IMR-90 (cell line): Measurements from ENCODE around the gene SIAH2. TPM values are rescaled to one million over a fixed set of nuclear protein-coding genes. Genes with fewer than 3 reads are reported as not detected.

Experiments
- ATAC-seq: fragments of 200-7000 bp; cut with Tn5 transposase; 2 replicates; pipeline ENCODE4 v1.9.1; 2020; ENCODE audit warnings: low read depth, mild to moderate bottlenecking, moderate library complexity
- BruUV-seq: library from RNA; stranded (reverse); fragments of 400-500 nt; replicated peaks from 2 replicates; lab custom pipeline; 2021; lab: Mats Ljungman, UMichigan
- CTCF ChIA-PET: fragments of 300-600 bp; formaldehyde crosslinking; extraction: SDS; loops from one replicate; lab custom pipeline; 2021; ENCODE audit warnings: antibody characterized with exemption; lab: Yijun Ruan, JAX
- POLR2A ChIA-PET: fragments of 300-600 bp; sonication (Branson Sonifier 250); formaldehyde crosslinking; loops from one replicate; lab custom pipeline; 2022; ENCODE audit warnings: antibody characterized with exemption; ENCODE audit not compliant: unreplicated experiment; lab: Charles Lee
- DNase-seq: peaks from one replicate; pipeline ENCODE4 v3.0.0; 2013
- H2AFZ ChIP-seq: replicated peaks from 2 replicates; pipeline ENCODE3; 2013; ENCODE audit warnings: low read length, mild to moderate bottlenecking; ENCODE audit not compliant: poor library complexity
- H2AK5ac ChIP-seq: 2 replicates; pipeline ENCODE4 v1.6.1; 2013; ENCODE audit warnings: low read depth, low read length, inconsistent platforms
- H2AK9ac ChIP-seq: replicated peaks from 2 replicates; pipeline ENCODE3; 2013; ENCODE audit warnings: mild to moderate bottlenecking, low read depth, low read length, moderate library complexity; ENCODE audit not compliant: poor library complexity
- H2BK120ac ChIP-seq: 2 replicates; pipeline ENCODE4 v1.6.1; 2013; ENCODE audit warnings: low read depth, low read length, inconsistent platforms
- H2BK15ac ChIP-seq: 3 replicates; pipeline ENCODE4 v1.6.1; 2013; ENCODE audit warnings: low read depth, low read length, inconsistent platforms
- H2BK20ac ChIP-seq: 2 replicates; pipeline ENCODE4 v1.6.1; 2013; ENCODE audit warnings: low read depth, mild to moderate bottlenecking, inconsistent platforms, low read length, moderate library complexity
- H2BK5ac ChIP-seq: 2 replicates; pipeline ENCODE4 v1.6.1; 2013; ENCODE audit warnings: mild to moderate bottlenecking, low read depth, low read length, inconsistent platforms; ENCODE audit not compliant: poor library complexity, severe bottlenecking
- H3K14ac ChIP-seq: replicated peaks from 2 replicates; pipeline ENCODE4 v1.6.1; 2013; ENCODE audit warnings: low read depth, low read length, inconsistent platforms
- H3K18ac ChIP-seq: 2 replicates; pipeline ENCODE4 v1.6.1; 2013; ENCODE audit warnings: low read depth, low read length, control low read depth
- H3K23ac ChIP-seq: 2 replicates; pipeline ENCODE4 v1.6.1; 2013; ENCODE audit warnings: low read depth, low read length, inconsistent platforms
- H3K27ac ChIP-seq: 2 replicates; pipeline ENCODE4 v1.5.1; 2013; ENCODE audit warnings: mild to moderate bottlenecking, control low read depth, low read length; ENCODE audit not compliant: insufficient read depth
- H3K27me3 ChIP-seq: 2 replicates; pipeline ENCODE4 v1.6.1; 2013; ENCODE audit warnings: low read length; ENCODE audit not compliant: control insufficient read depth, insufficient read depth
- H3K36me3 ChIP-seq: 2 replicates; pipeline ENCODE4 v1.6.1; 2013; ENCODE audit warnings: low read length, mixed read lengths; ENCODE audit not compliant: control insufficient read depth, insufficient read depth
- H3K4ac ChIP-seq: 2 replicates; pipeline ENCODE4 v1.6.1; 2013; ENCODE audit warnings: low read depth, low read length, inconsistent platforms
- H3K4me1 ChIP-seq: 2 replicates; pipeline ENCODE4 v1.6.1; 2013; ENCODE audit warnings: low read length, mixed read lengths; ENCODE audit not compliant: control insufficient read depth, insufficient read depth
- H3K4me2 ChIP-seq: 2 replicates; pipeline ENCODE4 v1.6.1; 2013; ENCODE audit warnings: low read depth, mild to moderate bottlenecking, control low read depth, low read length, moderate library complexity
- H3K4me3 ChIP-seq: 2 replicates; pipeline ENCODE4 v1.5.1; 2013; ENCODE audit warnings: low read depth, mild to moderate bottlenecking, control low read depth, low read length, moderate library complexity; ENCODE audit not compliant: insufficient read depth
- H3K56ac ChIP-seq: 2 replicates; pipeline ENCODE4 v1.6.1; 2013; ENCODE audit warnings: low read length, inconsistent platforms; ENCODE audit not compliant: insufficient read depth; ENCODE audit errors: extremely low read depth
- H3K79me1 ChIP-seq, 2 experiments: 2 replicates each; pipeline ENCODE4 v1.6.1; 2013; ENCODE audit warnings: low read length in 2 of 2, inconsistent platforms in 1 of 2, low read depth in 1 of 2
- H3K9ac ChIP-seq: 2 replicates; pipeline ENCODE4 v1.6.1; 2013; ENCODE audit warnings: low read depth, low read length, control low read depth
- H3K9me1 ChIP-seq: 2 replicates; pipeline ENCODE4 v1.6.1; 2013; ENCODE audit warnings: low read length, inconsistent platforms; ENCODE audit not compliant: insufficient read depth
- H3K9me3 ChIP-seq: 2 replicates; pipeline ENCODE4 v1.6.1; 2013; ENCODE audit warnings: low read length; ENCODE audit not compliant: control insufficient read depth, insufficient read depth
- H4K20me1 ChIP-seq: 2 replicates; pipeline ENCODE4 v1.6.1; 2013; ENCODE audit warnings: low read length, inconsistent platforms; ENCODE audit not compliant: insufficient read depth
- H4K5ac ChIP-seq: 2 replicates; pipeline ENCODE4 v1.6.1; 2013; ENCODE audit warnings: mild to moderate bottlenecking, low read depth, low read length, control low read depth
- H4K8ac ChIP-seq, 2 experiments: 2 replicates each; pipeline ENCODE4 v1.6.1; 2013; ENCODE audit warnings: low read depth in 2 of 2, low read length in 2 of 2, control low read depth in 1 of 2, inconsistent platforms in 1 of 2
- H4K91ac ChIP-seq: 2 replicates; pipeline ENCODE4 v1.6.1; 2013; ENCODE audit warnings: low read depth, low read length, inconsistent platforms; ENCODE audit not compliant: insufficient read depth
- BHLHE40 ChIP-seq: fragments of 150-350 bp; IDR thresholded peaks from 2 replicates; pipeline ENCODE4 v1.6.1; 2016; ENCODE audit warnings: mild to moderate bottlenecking, low read depth, low read length
- CEBPB ChIP-seq: IDR thresholded peaks from 2 replicates; pipeline ENCODE4 v1.6.1; 2012; ENCODE audit warnings: low read depth, low read length, improper control_type of control experiment
- CHD1 ChIP-seq: IDR thresholded peaks from 2 replicates; pipeline ENCODE4 v1.6.1; 2012; ENCODE audit warnings: low read depth, low read length, improper control_type of control experiment
- CTCF ChIP-seq: conservative IDR thresholded peaks from 2 replicates; pipeline ENCODE4 v1.5.1; 2012; ENCODE audit warnings: mild to moderate bottlenecking, low read depth, low read length, improper control_type of control experiment
- ELK1 ChIP-seq: fragments of 150-350 bp; IDR thresholded peaks from 2 replicates; pipeline ENCODE4 v1.6.1; 2016; ENCODE audit warnings: low read depth, mild to moderate bottlenecking, low read length, moderate library complexity, borderline replicate concordance
- FOS ChIP-seq: fragments of 150-350 bp; IDR thresholded peaks from 2 replicates; pipeline ENCODE4 v1.6.1; 2016; ENCODE audit warnings: low read depth, low read length
- MAFK ChIP-seq: IDR thresholded peaks from 2 replicates; pipeline ENCODE4 v1.6.1; 2012; ENCODE audit warnings: low read depth, low read length, improper control_type of control experiment
- MAZ ChIP-seq: IDR thresholded peaks from 2 replicates; pipeline ENCODE4 v1.6.1; 2012; ENCODE audit warnings: low read depth, mild to moderate bottlenecking, low read length, improper control_type of control experiment, moderate library complexity, borderline replicate concordance
- MXI1 ChIP-seq: IDR thresholded peaks from 2 replicates; pipeline ENCODE4 v1.6.1; 2012; ENCODE audit warnings: low read depth, mild to moderate bottlenecking, low read length, moderate library complexity, borderline replicate concordance
- NFE2L2 ChIP-seq: fragments of 150-350 bp; IDR thresholded peaks from 2 replicates; pipeline ENCODE4 v1.6.1; 2016; ENCODE audit warnings: low read depth, mild to moderate bottlenecking, low read length
- POLR2A ChIP-seq: IDR thresholded peaks from 2 replicates; pipeline ENCODE4 v1.6.1; 2012; ENCODE audit warnings: mild to moderate bottlenecking, low read depth, low read length
- RAD21 ChIP-seq: IDR thresholded peaks from 2 replicates; pipeline ENCODE4 v1.6.1; 2012; ENCODE audit warnings: low read length, improper control_type of control experiment
- RCOR1 ChIP-seq: IDR thresholded peaks from 2 replicates; pipeline ENCODE4 v1.6.1; 2012; ENCODE audit warnings: mild to moderate bottlenecking, low read length, improper control_type of control experiment; ENCODE audit not compliant: insufficient replicate concordance
- RFX5 ChIP-seq: IDR thresholded peaks from 2 replicates; pipeline ENCODE4 v1.8.0; 2012; ENCODE audit warnings: low read depth, mild to moderate bottlenecking, low read length, moderate library complexity
- SMC3 ChIP-seq: fragments of 150-350 bp; IDR thresholded peaks from 2 replicates; pipeline ENCODE4 v1.6.1; 2016; ENCODE audit warnings: low read depth, mild to moderate bottlenecking, antibody characterized with exemption, low read length, moderate library complexity
- WGBS, 2 experiments: methylation state at CpG; one replicate each; pipeline versions ENCODE4 v1.1.5 to v1.1.7; 2013; ENCODE audit warnings: missing lambda C conversion rate in 2 of 2; ENCODE audit not compliant: insufficient read length in 1 of 2; ENCODE audit errors: extremely low coverage in 2 of 2; 5-methylcytosine and 5-hydroxymethylcytosine counted together
- dilution Hi-C: fragments of 300-500 bp; cut with HindIII; formaldehyde crosslinking; loops from one replicate; pipeline ENCODE4 v1.14.3; 2018; ENCODE audit warnings: low sequenced_read_pairs; ENCODE audit not compliant: unreplicated experiment
- in situ Hi-C: fragments of 300-500 bp; cut with MboI; formaldehyde crosslinking; loops from 3 replicates; pipeline ENCODE4 v1.14.3; 2019; ENCODE audit warnings: low sequenced_read_pairs, inconsistent platforms, mixed read lengths
- intact Hi-C: fragments of 100-400 bp; cut with micrococcal nuclease; formaldehyde crosslinking; loops from 2 replicates; pipeline ENCODE4 v1.10.0; 2022
- polyA plus RNA-seq, 3 experiments: library from polyadenylated mRNA; depleted of rRNA; stranded (reverse); fragments of >200 nt; gene quantifications; 2 replicates each; pipeline ENCODE4 v1.2.3, GENCODE V29; 2012; ENCODE audit warnings: low replicate concordance in 1 of 3
- total RNA-seq: library from RNA; depleted of rRNA; stranded (reverse); fragments of >200 nt; gene quantifications from 2 replicates; pipeline ENCODE4 v1.2.3, GENCODE V29; 2012

SIAH2 gene
- total and polyA plus RNA-seq, 2 of the 4 experiments (the other 2 are of a cell fraction): 24.7 to 61.8 TPM

DNA sequence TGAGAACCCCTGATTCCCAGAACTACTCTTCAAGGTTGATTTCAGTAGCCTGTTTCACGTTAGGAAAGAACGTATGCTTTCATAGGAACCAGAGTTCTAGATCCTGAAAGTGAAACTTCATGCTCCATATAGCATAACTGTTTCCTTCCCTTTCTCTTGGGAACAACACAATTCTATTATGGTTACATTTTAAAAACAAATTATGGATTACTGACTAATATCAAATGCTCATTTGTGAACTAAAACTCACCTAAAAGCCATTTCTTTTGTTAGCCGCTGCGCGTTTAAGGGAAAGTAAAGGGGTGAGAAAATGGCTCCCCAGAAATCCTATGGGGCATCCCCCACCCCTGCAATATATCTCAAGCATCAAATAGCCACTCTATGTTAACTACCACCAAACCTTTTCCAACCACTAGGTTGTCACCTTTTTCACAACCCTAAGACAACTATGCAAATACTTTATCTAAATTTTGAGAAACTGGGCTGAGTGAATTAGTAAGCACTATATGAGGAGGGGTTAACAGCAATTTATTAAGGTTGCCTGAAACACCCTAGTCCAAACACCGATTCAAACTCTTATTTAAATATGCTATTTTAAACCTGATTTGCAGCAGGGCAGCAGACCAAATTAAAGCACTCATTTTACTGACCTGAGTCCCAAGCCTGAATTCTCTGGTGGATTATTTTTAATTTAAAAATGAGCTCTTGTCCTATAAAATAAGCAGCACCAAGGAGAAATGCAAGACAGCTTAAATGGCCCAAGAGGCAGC lies 2.4 kb downstream of the SIAH2 start:
- CTCF ChIA-PET: interaction anchor here (1.0 kb wide), 1 partner anchor 39 kb away, joined by 3 read pairs; no protein-coding TSS in a partner anchor
- H3K23ac ChIP-seq: peak overlapping the region; percentile 59; the same call in 1 of the 2 replicates
- no peak for ATAC-seq
- no peak overlapping the region for H2BK5ac ChIP-seq
- POLR2A ChIA-PET: no interaction called here
- H3K18ac ChIP-seq: no peak overlapping the region
- H4K5ac ChIP-seq: no peak overlapping the region
- no peak overlapping the region for H3K56ac ChIP-seq
- no peak for TF ChIP-seq CEBPB
- no peak for TF ChIP-seq RFX5
- no peak for TF ChIP-seq ELK1
- no peak for TF ChIP-seq MAZ
- TF ChIP-seq CTCF: no peak
- no peak for TF ChIP-seq FOS
- TF ChIP-seq MAFK: no peak
- no peak for TF ChIP-seq POLR2A
- no peak for TF ChIP-seq NFE2L2
- no peak for TF ChIP-seq MXI1
- TF ChIP-seq CHD1: no peak
- TF ChIP-seq RAD21: no peak
- no peak for TF ChIP-seq SMC3
- no peak for TF ChIP-seq BHLHE40
- no peak for TF ChIP-seq RCOR1
- no peak overlapping the region for H2BK120ac ChIP-seq
- no CpG with 5 or more reads among the region's 6 CpGs for WGBS, 2 experiments
- H3K4ac ChIP-seq: no peak overlapping the region
- H3K14ac ChIP-seq: 0 out of 2 replicates have a peak overlapping the region, but pooled peaks have one; percentile 15
- intact Hi-C loops (loop anchor here (5.0 to 10.0 kb wide), 2 partner anchors 158 to 524 kb away; partner anchors contain the start of gene SELENOT), dilution Hi-C loops (no loop called here), in situ Hi-C loops (no loop called here)
- BruUV-seq: no TSS peak
- H3K4me1 ChIP-seq: peaks cover 9% of the 10 kb centered on the region
- no peak overlapping the region for H2AFZ ChIP-seq
- H3K4me2 ChIP-seq: peak overlapping the region; percentile 95
- H4K8ac ChIP-seq: no peak overlapping the region
- H4K20me1 ChIP-seq: peaks cover 49% of the 10 kb centered on the region
- H3K9me1 ChIP-seq: peaks cover 6% of the 10 kb centered on the region; the same call in 1 of the 2 replicates
- H4K91ac ChIP-seq: no peak overlapping the region
- H3K4me3 ChIP-seq: peak overlapping the region; percentile 98
- no peak overlapping the region for H2AK5ac ChIP-seq
- H2AK9ac ChIP-seq: no peak overlapping the region
- H3K27ac ChIP-seq: no peak overlapping the region
- H3K79me1 ChIP-seq: peaks cover 9 to 52% of the 10 kb centered on the region in 2 experiments; a peak in 3 of 4 replicates
- no peaks in the 10 kb centered on the region for H3K27me3 ChIP-seq
- H2BK15ac ChIP-seq: no peak overlapping the region
- no peaks in the 10 kb centered on the region for H3K9me3 ChIP-seq
- DNase-seq: no peak
- peak overlapping the region; percentile 98; the same call in 1 of the 2 replicates for H3K9ac ChIP-seq
- no peak overlapping the region for H2BK20ac ChIP-seq
- H3K36me3 ChIP-seq: peaks cover 4% of the 10 kb centered on the region; the same call in 1 of the 2 replicates
